ENCODE data around the gene TEN1. TPM values are rescaled to one million over a fixed set of nuclear protein-coding genes. Genes with fewer than 3 reads are reported as not detected.

TEN1 gene
- total RNA-seq, 1 donor, result 23.2 TPM

- Histone ChIP-seq H3K4me2 (ENCODE audit: insufficient read depth, low read length) (peak overlapping the region; percentile 49), H2AFZ (ENCODE audit: low read length) (no peak overlapping the region), H3K79me2 (ENCODE audit: insufficient read depth, low read length) (peaks cover 66% of the 10 kb centered on the region), H3K4me3 (ENCODE audit: insufficient read depth, low read length) (peak overlapping the region; percentile 14), H3K36me3 (ENCODE audit: insufficient read depth, low read length) (peaks cover 7% of the 10 kb centered on the region), H3K27me3 (ENCODE audit: insufficient read depth, low read length) (no peaks in the 10 kb centered on the region), H3K27ac (ENCODE audit: low read depth, low read length) (no peak overlapping the region), H3K4me1 (ENCODE audit: insufficient read depth, low read length) (peaks cover 9% of the 10 kb centered on the region), H4K20me1 (ENCODE audit: insufficient read depth, low read length) (no peaks in the 10 kb centered on the region), H3K9me3 (ENCODE audit: low read depth, low read length) (no peaks in the 10 kb centered on the region)
- no peak for TF ChIP-seq CTCF (IDR thresholded peaks at IDR 0.05; ENCODE audit: extremely low read depth, low read depth, low read length)
- no peak for DNase-seq (ENCODE audit: insufficient read length, low spot score, missing footprints)
Measured at GRCh38 chr17:75976175-75976848, 2.7 kb upstream of the TEN1 start.

GRCh38 chr17:75979705-75980187 lies 706 bp downstream of the TEN1 start:
- Histone ChIP-seq H3K4me2 (ENCODE audit: insufficient read depth, low read length) (peak overlapping the region; percentile 94), H3K4me3 (ENCODE audit: insufficient read depth, low read length) (peak overlapping the region; percentile 90), H3K27ac (ENCODE audit: low read depth, low read length) (peak overlapping the region; percentile 90), H3K4me1 (ENCODE audit: insufficient read depth, low read length) (peaks cover 24% of the 10 kb centered on the region), H3K36me3 (ENCODE audit: insufficient read depth, low read length) (no peaks in the 10 kb centered on the region), H3K9me3 (ENCODE audit: low read depth, low read length) (no peaks in the 10 kb centered on the region), H2AFZ (ENCODE audit: low read length) (peak overlapping the region; percentile 95), H3K27me3 (ENCODE audit: insufficient read depth, low read length) (no peaks in the 10 kb centered on the region), H3K79me2 (ENCODE audit: insufficient read depth, low read length) (peaks cover 59% of the 10 kb centered on the region), H4K20me1 (ENCODE audit: insufficient read depth, low read length) (no peaks in the 10 kb centered on the region)
- peak; percentile 86 for DNase-seq (ENCODE audit: insufficient read length, low spot score, missing footprints)
- no peak for TF ChIP-seq CTCF (IDR thresholded peaks at IDR 0.05; ENCODE audit: extremely low read depth, low read depth, low read length)

GRCh38 chr17:75980188-75981018 lies 1.4 kb downstream of the TEN1 start:
- Histone ChIP-seq H4K20me1 (ENCODE audit: insufficient read depth, low read length) (no peaks in the 10 kb centered on the region), H3K9me3 (ENCODE audit: low read depth, low read length) (no peaks in the 10 kb centered on the region), H3K27me3 (ENCODE audit: insufficient read depth, low read length) (no peaks in the 10 kb centered on the region), H3K79me2 (ENCODE audit: insufficient read depth, low read length) (peaks cover 57% of the 10 kb centered on the region), H3K36me3 (ENCODE audit: insufficient read depth, low read length) (no peaks in the 10 kb centered on the region), H3K27ac (ENCODE audit: low read depth, low read length) (peak overlapping the region; percentile 90), H3K4me1 (ENCODE audit: insufficient read depth, low read length) (peaks cover 24% of the 10 kb centered on the region), H3K4me2 (ENCODE audit: insufficient read depth, low read length) (peak overlapping the region; percentile 94), H3K4me3 (ENCODE audit: insufficient read depth, low read length) (peak overlapping the region; percentile 90), H2AFZ (ENCODE audit: low read length) (peak overlapping the region; percentile 95)
- TF ChIP-seq CTCF (IDR thresholded peaks at IDR 0.05; ENCODE audit: extremely low read depth, low read depth, low read length), result no peak
- DNase-seq (ENCODE audit: insufficient read length, low spot score, missing footprints), result peak; percentile 17
